GM23338 (cell line): ENCODE data around the gene SLC66A2. TPM values are rescaled to one million over a fixed set of nuclear protein-coding genes. Genes with fewer than 3 reads are reported as not detected.

Experiments used
- ATAC-seq: fragments of 200-7000 bp; cut with Tn5 transposase; 3 replicates; pipeline ENCODE4 v1.9.1; 2020
- DNase-seq: peaks from one replicate; pipeline ENCODE4 v3.0.0-alpha.2; 2015; ENCODE audit warnings: low spot score
- H2AFZ ChIP-seq: fragments of 200-600 bp; sonication (generic); 2 replicates; pipeline ENCODE4 v1.8.0; 2016; ENCODE audit warnings: antibody characterized with exemption, mild to moderate bottlenecking, moderate library complexity
- H3F3A ChIP-seq: fragments of 200-600 bp; sonication (generic); replicated peaks from 2 replicates; pipeline ENCODE4 v1.8.0; 2017; ENCODE audit warnings: antibody characterized with exemption, mixed run types, low read depth
- H3K27ac ChIP-seq: fragments of 200-600 bp; sonication (generic); 2 replicates; pipeline ENCODE4 v1.6.1; 2016; ENCODE audit warnings: low read depth
- H3K27me3 ChIP-seq: fragments of 200-600 bp; sonication (generic); 2 replicates; pipeline ENCODE4 v1.8.0; 2016; ENCODE audit warnings: mild to moderate bottlenecking, mixed run types, moderate library complexity; ENCODE audit not compliant: insufficient read depth
- H3K36me3 ChIP-seq: fragments of 200-600 bp; sonication (generic); 2 replicates; pipeline ENCODE4 v1.8.0; 2016; ENCODE audit warnings: mild to moderate bottlenecking; ENCODE audit not compliant: insufficient read depth
- H3K4me1 ChIP-seq: fragments of 200-600 bp; sonication (generic); 2 replicates; pipeline ENCODE4 v1.8.0; 2016; ENCODE audit warnings: mild to moderate bottlenecking, moderate library complexity; ENCODE audit not compliant: insufficient read depth
- H3K4me2 ChIP-seq: fragments of 200-600 bp; sonication (generic); 2 replicates; pipeline ENCODE4 v1.7.1; 2017; ENCODE audit warnings: mixed run types
- H3K4me3 ChIP-seq: fragments of 200-600 bp; sonication (generic); 2 replicates; pipeline ENCODE4 v1.6.1; 2016; ENCODE audit warnings: mixed run types
- H3K79me2 ChIP-seq: fragments of 200-600 bp; sonication (generic); replicated peaks from 2 replicates; pipeline ENCODE4 v1.8.0; 2017; ENCODE audit warnings: mild to moderate bottlenecking; ENCODE audit not compliant: insufficient read depth
- H3K9me2 ChIP-seq: fragments of 200-600 bp; sonication (generic); 2 replicates; pipeline ENCODE4 v1.8.0; 2017; ENCODE audit not compliant: insufficient read depth
- H4K20me1 ChIP-seq: fragments of 200-600 bp; sonication (generic); replicated peaks from 2 replicates; pipeline ENCODE4 v1.8.0; 2017; ENCODE audit warnings: mild to moderate bottlenecking; ENCODE audit not compliant: insufficient read depth
- H3K27ac Mint-ChIP-seq: 2 replicates; pipeline ENCODE4 v1.8.0; 2020; ENCODE audit warnings: inconsistent platforms, mild to moderate bottlenecking, moderate library complexity, mixed read lengths
- H3K27me3 Mint-ChIP-seq: 3 replicates; pipeline ENCODE4 v1.8.0; 2022; ENCODE audit warnings: low read depth, mild to moderate bottlenecking, moderate library complexity, mixed read lengths, inconsistent platforms; ENCODE audit not compliant: insufficient read depth, poor library complexity
- H3K36me3 Mint-ChIP-seq: 3 replicates; pipeline ENCODE4 v1.8.0; 2021; ENCODE audit warnings: low read depth, mild to moderate bottlenecking, inconsistent platforms, moderate library complexity, mixed read lengths
- H3K4me1 Mint-ChIP-seq: 3 replicates; pipeline ENCODE4 v1.8.0; 2020; ENCODE audit warnings: mild to moderate bottlenecking, inconsistent platforms, mixed read lengths
- H3K4me3 Mint-ChIP-seq: 3 replicates; pipeline ENCODE4 v1.8.0; 2021; ENCODE audit warnings: moderate library complexity, mild to moderate bottlenecking, inconsistent platforms, mixed read lengths
- H3K9me3 Mint-ChIP-seq: 3 replicates; pipeline ENCODE4 v1.8.0; 2020; ENCODE audit warnings: moderate library complexity, mild to moderate bottlenecking, inconsistent platforms, mixed read lengths
- CREB1 ChIP-seq: fragments of 250-450 bp; sonication (Bioruptor Pico); IDR thresholded peaks from 2 replicates; pipeline ENCODE4 v1.5.0; 2020; ENCODE audit warnings: low read depth, mild to moderate bottlenecking, moderate library complexity
- EZH2 ChIP-seq: fragments of 200-600 bp; sonication (generic); IDR thresholded peaks from one replicate; pipeline ENCODE4 v1.8.0; 2017; ENCODE audit warnings: antibody characterized with exemption, mild to moderate bottlenecking, low read depth; ENCODE audit not compliant: unreplicated experiment
- EZH2phosphoT487 ChIP-seq: fragments of 200-600 bp; sonication (generic); IDR thresholded peaks from one replicate; pipeline ENCODE4 v1.8.1; 2018; ENCODE audit warnings: antibody characterized with exemption; ENCODE audit not compliant: unreplicated experiment
- JUNB ChIP-seq: IDR thresholded peaks from one replicate; pipeline ENCODE4 v1.6.1; 2016; ENCODE audit warnings: antibody characterized with exemption; ENCODE audit not compliant: unreplicated experiment
- NANOG ChIP-seq: IDR thresholded peaks from 2 replicates; pipeline ENCODE4 v1.6.1; 2016; ENCODE audit warnings: antibody characterized with exemption, borderline replicate concordance
- POLR2AphosphoS5 ChIP-seq: IDR thresholded peaks from 2 replicates; pipeline ENCODE4 v1.6.1; 2016; ENCODE audit warnings: antibody characterized with exemption, low read depth
- STAT1 ChIP-seq: IDR thresholded peaks from one replicate; pipeline ENCODE4 v1.6.1; 2016; ENCODE audit warnings: antibody characterized with exemption; ENCODE audit not compliant: unreplicated experiment
- ZNF331 ChIP-seq: fragments of 250-450 bp; sonication (Bioruptor Pico); IDR thresholded peaks from 2 replicates; pipeline ENCODE4 v1.5.0; 2020; ENCODE audit warnings: low read depth, mild to moderate bottlenecking, moderate library complexity
- ZNF462 ChIP-seq: fragments of 250-450 bp; sonication (Bioruptor Pico); IDR thresholded peaks from 2 replicates; pipeline ENCODE4 v1.5.0; 2020; ENCODE audit warnings: mild to moderate bottlenecking, moderate library complexity
- polyA plus RNA-seq: library from polyadenylated mRNA; unstranded; fragments of >200 nt; fragmentation: Nextera tagmentation; extraction: Ambion mirVana; gene quantifications from 2 replicates; pipeline ENCODE4 v1.2.1, GENCODE V29; 2016
- total RNA-seq: library from RNA; depleted of rRNA; stranded (reverse); fragments of >200 nt; shearing (Covaris generic); gene quantifications from 2 replicates; pipeline ENCODE4 v1.2.3, GENCODE V29; 2014
- TF ChIP-seq, protein P1 (sequence below), 2 experiments: fragments of 200-600 bp in 1 of 2; sonication (generic) in 1 of 2; conservative IDR thresholded peaks; 2 replicates each; pipeline versions ENCODE4 v1.5.1 to v1.6.1; 2016 to 2017; ENCODE audit warnings: antibody characterized with exemption in 2 of 2, low read depth in 2 of 2, mild to moderate bottlenecking in 2 of 2, moderate library complexity in 1 of 2
- TF ChIP-seq, protein P2 (sequence below): IDR thresholded peaks from one replicate; pipeline ENCODE4 v1.6.1; 2018; ENCODE audit warnings: antibody characterized with exemption; ENCODE audit not compliant: unreplicated experiment

Gene SLC66A2
- total and polyA plus RNA-seq, 2 experiments from 2014 or later: 4.0 to 18.1 TPM

DNA sequence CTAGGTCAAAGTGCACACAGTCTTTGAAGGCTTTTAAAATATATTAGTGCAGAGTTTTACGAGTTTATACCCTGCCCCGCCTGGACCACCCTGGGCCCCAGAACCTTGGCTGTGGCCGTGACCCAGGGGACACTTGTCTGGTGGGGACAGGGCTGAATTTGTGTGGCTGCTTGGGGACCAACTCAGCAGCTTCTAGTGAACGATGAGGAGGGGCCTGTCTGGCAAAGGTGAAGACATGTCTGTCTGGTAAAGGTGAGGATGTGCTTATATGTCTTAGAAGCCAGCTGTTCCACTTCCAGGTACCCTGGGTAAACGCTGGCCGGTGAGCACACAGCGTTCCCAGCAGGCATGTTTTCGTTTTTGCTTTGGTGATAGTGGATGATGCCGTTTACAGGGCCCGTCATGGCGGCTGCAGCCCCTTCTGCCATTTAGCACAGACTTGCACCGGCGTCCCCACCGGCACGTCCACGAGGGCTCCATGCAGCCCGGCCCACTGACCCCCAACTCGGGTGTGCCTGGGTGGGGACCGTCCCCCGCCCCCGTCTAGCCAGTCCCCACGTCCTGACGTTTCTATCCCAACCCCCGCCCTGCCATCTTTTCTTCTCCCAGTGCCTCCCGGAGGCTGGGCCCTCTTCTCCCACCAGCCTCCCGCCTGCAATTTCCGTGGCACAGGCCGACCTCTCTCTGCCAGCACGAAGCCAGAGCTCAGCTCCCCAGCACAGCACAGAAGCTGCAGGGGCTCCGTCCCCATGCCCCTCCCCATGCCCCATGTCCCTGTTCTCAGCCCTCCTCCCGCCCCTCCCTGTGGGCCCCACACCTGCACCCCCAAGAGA lies 67.8 kb downstream of the SLC66A2 start (continued):
- TF ChIP-seq ZNF462: no peak
- no peak for TF ChIP-seq JUNB
- no peak for TF ChIP-seq EZH2
- no peak for TF ChIP-seq ZNF331 (CRISPR knock-in tag)

DNA sequence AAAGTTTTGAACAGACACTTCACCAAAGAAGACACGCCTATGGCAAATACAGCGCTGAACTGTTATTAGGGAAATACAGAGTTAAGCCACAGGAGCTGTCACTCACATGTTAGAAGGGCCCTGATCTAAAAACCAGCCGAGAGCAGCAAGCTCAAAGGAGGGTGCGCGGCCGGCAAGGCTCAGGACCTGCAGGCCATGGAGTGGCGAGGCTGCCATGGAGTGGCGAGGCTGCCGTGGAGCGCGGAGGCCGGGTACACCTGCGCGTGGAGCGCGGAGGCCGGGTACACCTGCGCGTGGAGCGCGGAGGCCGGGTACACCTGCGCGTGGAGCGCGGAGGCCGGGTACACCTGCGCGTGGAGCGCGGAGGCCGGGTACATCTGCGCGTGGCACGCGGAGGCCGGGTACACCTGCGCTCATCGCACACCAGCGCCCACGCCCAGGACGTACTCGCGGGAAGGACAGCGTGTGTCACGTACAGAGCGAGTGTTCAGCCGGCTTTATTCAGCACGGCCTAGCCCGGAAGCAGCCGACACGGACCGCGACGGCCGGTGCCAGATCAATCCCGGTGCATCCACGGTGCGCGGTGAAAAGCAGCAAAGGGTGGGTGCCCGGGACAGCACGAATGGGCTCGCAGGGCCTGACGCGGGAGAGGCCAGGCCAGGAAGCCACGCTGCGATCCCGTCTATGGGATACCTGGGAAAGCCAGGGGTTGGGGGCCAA lies 68.8 kb downstream of the SLC66A2 start:
- H3K4me1 Mint-ChIP-seq: no peaks in the 10 kb centered on the region
- H3K27me3 ChIP-seq: no peaks in the 10 kb centered on the region
- no peaks in the 10 kb centered on the region for H3K4me1 ChIP-seq
- no peaks in the 10 kb centered on the region for H3K36me3 Mint-ChIP-seq
- H3K4me2 ChIP-seq: no peak overlapping the region
- H3K27ac Mint-ChIP-seq: no peak overlapping the region
- peaks cover 7% of the 10 kb centered on the region; the same call in 2 of the 3 replicates for H3K9me3 Mint-ChIP-seq
- H4K20me1 ChIP-seq: no peaks in the 10 kb centered on the region
- H3K27me3 Mint-ChIP-seq: peaks cover 4% of the 10 kb centered on the region
- H3K27ac ChIP-seq: no peak overlapping the region
- H3K4me3 ChIP-seq: no peak overlapping the region
- no peaks in the 10 kb centered on the region for H3K79me2 ChIP-seq
- no peaks in the 10 kb centered on the region for H3F3A ChIP-seq
- H3K9me2 ChIP-seq: no peaks in the 10 kb centered on the region
- no peak for DNase-seq
- H3K4me3 Mint-ChIP-seq: no peak overlapping the region
- H3K36me3 ChIP-seq: no peaks in the 10 kb centered on the region
- H2AFZ ChIP-seq: no peak overlapping the region
- ATAC-seq: no peak
- TF ChIP-seq STAT1 (no peak), JUNB (no peak), NANOG (no peak), POLR2AphosphoS5 (no peak), EZH2phosphoT487 (no peak), CREB1 (CRISPR knock-in tag) (no peak)
- TF ChIP-seq, protein P1, sequence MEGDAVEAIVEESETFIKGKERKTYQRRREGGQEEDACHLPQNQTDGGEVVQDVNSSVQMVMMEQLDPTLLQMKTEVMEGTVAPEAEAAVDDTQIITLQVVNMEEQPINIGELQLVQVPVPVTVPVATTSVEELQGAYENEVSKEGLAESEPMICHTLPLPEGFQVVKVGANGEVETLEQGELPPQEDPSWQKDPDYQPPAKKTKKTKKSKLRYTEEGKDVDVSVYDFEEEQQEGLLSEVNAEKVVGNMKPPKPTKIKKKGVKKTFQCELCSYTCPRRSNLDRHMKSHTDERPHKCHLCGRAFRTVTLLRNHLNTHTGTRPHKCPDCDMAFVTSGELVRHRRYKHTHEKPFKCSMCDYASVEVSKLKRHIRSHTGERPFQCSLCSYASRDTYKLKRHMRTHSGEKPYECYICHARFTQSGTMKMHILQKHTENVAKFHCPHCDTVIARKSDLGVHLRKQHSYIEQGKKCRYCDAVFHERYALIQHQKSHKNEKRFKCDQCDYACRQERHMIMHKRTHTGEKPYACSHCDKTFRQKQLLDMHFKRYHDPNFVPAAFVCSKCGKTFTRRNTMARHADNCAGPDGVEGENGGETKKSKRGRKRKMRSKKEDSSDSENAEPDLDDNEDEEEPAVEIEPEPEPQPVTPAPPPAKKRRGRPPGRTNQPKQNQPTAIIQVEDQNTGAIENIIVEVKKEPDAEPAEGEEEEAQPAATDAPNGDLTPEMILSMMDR (conservative IDR thresholded peaks at IDR 0.05; ENCODE audit: low read depth in 2 of 2): no peak
- TF ChIP-seq, protein P2, sequence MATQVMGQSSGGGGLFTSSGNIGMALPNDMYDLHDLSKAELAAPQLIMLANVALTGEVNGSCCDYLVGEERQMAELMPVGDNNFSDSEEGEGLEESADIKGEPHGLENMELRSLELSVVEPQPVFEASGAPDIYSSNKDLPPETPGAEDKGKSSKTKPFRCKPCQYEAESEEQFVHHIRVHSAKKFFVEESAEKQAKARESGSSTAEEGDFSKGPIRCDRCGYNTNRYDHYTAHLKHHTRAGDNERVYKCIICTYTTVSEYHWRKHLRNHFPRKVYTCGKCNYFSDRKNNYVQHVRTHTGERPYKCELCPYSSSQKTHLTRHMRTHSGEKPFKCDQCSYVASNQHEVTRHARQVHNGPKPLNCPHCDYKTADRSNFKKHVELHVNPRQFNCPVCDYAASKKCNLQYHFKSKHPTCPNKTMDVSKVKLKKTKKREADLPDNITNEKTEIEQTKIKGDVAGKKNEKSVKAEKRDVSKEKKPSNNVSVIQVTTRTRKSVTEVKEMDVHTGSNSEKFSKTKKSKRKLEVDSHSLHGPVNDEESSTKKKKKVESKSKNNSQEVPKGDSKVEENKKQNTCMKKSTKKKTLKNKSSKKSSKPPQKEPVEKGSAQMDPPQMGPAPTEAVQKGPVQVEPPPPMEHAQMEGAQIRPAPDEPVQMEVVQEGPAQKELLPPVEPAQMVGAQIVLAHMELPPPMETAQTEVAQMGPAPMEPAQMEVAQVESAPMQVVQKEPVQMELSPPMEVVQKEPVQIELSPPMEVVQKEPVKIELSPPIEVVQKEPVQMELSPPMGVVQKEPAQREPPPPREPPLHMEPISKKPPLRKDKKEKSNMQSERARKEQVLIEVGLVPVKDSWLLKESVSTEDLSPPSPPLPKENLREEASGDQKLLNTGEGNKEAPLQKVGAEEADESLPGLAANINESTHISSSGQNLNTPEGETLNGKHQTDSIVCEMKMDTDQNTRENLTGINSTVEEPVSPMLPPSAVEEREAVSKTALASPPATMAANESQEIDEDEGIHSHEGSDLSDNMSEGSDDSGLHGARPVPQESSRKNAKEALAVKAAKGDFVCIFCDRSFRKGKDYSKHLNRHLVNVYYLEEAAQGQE: no peak
